HG02571 (cell line): Measurements from ENCODE around the gene ARHGAP15.
"Not testable (repeated sequence)": the region's sequence is repeated elsewhere in the genome, so short reads cannot be mapped to it uniquely, and the experiment has no call there.

Source experiments
- ATAC-seq: cut with Tn5 transposase; IDR thresholded peaks from one replicate; pipeline ENCODE4 v1.9.1; 2021; ENCODE audit warnings: mild to moderate bottlenecking, moderate library complexity; ENCODE audit not compliant: unreplicated experiment

ARHGAP15 gene

DNA sequence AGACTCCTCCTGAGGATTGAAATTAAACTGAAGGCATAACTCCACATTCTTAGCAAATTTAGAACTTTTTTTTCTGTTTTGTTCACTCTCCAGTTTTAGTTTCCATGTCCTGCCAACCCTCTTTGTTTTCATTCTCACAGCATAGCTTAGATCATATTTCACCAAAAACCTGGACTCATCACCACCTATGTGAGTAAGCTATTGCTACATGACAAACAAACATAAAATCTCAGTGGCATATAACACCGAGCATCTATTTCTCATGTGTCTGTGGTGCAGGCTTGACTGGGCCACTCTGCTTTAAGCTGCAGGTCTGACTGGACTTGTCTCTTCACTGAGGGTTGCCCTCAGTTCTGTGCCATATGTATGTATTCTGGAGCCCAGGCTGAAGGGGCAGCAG, 385.2 kb downstream of the ARHGAP15 start:
- ATAC-seq = no peak

- no peak for ATAC-seq
Measured at GRCh38 chr2:143515318-143515717, 386.1 kb downstream of the ARHGAP15 start.

DNA sequence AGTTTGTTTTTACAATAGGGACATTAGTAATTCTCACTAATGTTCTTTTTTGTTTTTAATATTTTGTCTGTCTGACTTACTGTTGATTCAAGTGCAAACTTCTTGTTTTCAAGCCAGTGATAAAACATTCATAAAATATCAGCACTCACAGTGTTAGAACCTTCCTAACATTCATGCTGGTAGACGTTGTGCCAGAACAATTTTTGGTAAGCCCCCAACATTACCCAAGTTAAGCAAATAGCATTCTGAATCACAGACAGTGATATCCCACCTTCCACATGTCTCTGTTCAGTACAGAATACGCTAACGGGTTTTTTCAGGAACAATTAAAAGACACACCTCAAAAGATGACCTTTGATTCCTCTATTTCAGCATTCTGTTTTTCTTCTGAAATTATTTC, 390.3 kb downstream of the ARHGAP15 start:
- no peak for ATAC-seq

GRCh38 chr2:143521396-143521795, 392.2 kb downstream of the ARHGAP15 start:
- ATAC-seq = no peak

DNA sequence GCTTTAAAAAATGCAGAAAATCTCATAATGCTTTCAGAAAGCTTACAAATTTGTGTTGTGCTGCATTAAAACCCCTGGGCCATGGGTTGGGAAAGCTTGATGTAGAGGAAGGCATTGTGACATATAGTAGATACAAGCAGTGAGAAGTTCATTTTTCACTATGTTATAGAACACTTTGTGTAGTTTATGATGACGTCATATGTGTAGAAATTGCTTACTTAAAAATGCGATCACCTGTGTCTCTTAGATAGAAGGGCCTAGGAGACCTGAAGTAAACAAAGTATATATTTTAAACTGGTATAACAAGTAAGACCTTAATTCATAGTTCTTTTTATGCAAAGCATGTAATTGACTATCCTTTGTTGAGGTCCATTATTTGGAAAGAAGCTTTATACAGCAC, 393.5 kb downstream of the ARHGAP15 start:
- no peak for ATAC-seq

- no peak for ATAC-seq
Measured at GRCh38 chr2:143524119-143524553, 394.9 kb downstream of the ARHGAP15 start.

DNA sequence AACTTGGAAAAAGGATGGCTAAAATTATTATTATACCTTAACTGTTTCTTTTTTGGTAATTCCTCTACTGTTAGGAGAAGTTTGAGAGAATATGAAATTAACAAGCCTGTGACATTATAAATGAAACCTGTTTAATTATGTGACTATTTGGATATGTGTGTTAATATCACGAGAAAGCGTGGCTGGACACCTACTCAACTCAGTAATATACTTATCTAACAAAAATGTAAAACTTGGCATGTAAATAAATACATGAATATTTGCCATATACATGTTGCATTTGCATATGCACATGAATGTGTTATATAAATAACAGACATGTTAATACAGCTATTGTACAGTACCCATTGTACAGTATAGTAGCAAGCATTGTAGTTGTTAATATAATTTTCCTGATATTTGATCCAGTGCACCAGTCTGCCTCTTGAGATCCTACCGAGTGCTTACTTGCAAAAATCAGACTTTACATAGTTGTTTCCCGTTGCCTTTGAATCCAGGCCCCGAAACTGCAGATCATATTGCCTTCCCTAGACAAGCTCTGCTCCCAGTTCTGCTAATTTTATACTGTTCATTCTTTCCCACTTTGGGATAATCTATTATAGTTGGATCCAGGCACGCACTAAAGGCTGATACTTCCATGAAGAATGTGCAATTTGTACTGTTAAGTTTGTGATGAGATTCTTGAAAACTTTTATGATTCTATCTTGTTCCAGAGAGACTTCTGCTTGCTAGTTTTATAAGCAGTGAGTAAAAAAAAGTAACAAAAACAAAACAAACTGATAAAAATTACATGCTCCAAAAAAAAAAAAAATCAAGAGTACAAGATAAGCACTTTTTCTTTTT, 395.6 kb downstream of the ARHGAP15 start:
- ATAC-seq = no peak

DNA sequence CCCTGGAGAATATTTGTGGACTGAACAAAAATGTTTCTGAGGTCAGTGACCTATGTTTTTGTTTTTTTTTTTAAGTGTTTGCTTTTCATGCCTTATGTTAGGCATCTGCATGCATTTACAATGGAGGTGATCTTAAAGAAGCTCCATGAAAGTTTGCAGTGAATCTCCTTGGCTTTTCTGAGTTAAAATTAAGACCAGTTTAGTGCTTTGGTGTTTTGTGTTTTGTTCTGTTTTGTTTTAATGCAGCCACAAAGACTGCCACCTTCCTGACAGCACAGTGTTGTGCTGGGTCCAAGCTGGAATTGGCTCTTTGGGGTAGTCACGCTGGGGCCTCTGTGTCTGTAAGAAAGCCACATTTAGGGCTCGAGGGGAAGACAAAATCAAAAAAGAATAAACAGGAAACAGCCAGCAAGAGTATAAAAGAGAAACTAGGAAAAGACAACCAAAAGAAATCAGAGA, 396.2 kb downstream of the ARHGAP15 start:
- no peak for ATAC-seq

- ATAC-seq = no peak
Measured at GRCh38 chr2:143526498-143526897, 397.3 kb downstream of the ARHGAP15 start.

DNA sequence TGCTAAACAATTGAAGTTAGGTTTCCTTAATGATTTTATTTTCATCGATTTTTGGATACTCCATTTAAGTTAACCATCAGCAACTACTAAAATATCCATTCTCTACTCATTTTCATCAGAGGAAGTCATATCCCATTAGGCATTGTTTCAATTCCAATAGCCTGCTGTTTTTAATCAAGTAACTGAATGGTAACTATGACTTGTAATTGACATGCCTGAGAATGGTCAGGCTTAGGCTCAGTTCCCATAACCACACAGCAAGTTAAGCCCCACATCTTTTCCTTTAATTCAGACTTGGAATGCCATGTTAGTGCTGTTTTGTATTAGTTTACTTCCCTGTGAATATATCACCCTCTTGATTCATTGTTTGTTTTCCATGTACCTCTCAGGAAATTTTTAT, 398.8 kb downstream of the ARHGAP15 start:
- no peak for ATAC-seq

- no peak for ATAC-seq
Measured at GRCh38 chr2:143529118-143529720, 400.0 kb downstream of the ARHGAP15 start.

DNA sequence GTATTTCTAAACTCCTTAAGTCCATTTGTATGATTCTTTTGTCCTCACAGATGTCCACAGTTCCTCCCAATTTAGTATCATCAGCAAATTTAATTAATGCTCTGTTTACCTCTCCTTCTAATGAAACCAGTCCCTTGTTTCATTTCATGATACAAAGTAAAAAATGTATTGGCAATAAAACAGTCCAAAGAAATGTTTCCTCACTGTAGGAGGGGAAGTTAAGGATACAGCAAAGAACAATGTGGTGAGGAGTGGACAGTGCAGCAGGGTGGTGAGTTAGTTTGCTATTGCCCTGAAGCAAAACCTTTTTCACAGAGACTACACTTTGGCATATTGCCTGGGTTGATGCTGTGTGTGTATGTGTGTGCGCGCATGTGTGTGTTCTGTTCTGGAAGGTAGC, 401.5 kb downstream of the ARHGAP15 start:
- ATAC-seq = no peak

- ATAC-seq = no peak
Measured at GRCh38 chr2:143532061-143532460, 402.8 kb downstream of the ARHGAP15 start.

- ATAC-seq = no peak
Measured at GRCh38 chr2:143533846-143534245, 404.6 kb downstream of the ARHGAP15 start.

- ATAC-seq = no peak
Measured at GRCh38 chr2:143535802-143536201, 406.6 kb downstream of the ARHGAP15 start.

DNA sequence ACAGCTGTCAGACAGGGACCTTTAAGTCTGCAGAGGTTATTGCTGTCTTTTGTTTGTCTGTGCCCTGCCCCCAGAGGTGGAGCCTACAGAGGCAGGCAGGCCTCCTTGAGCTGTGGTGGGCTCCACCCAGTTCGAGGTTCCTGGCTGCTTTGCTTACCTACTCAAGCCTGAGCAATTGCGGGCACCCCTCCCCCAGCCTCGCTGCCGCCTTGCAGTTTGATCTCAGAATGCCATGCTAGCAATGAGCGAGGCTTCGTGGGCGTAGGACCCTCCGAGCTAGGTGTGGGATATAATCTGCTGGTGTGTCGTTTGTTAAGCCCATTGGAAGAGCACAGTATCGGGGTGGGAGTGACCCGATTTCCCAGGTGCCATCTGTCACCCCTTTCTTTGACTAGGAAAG, 412.7 kb downstream of the ARHGAP15 start:
- not testable (repeated sequence) for ATAC-seq

DNA sequence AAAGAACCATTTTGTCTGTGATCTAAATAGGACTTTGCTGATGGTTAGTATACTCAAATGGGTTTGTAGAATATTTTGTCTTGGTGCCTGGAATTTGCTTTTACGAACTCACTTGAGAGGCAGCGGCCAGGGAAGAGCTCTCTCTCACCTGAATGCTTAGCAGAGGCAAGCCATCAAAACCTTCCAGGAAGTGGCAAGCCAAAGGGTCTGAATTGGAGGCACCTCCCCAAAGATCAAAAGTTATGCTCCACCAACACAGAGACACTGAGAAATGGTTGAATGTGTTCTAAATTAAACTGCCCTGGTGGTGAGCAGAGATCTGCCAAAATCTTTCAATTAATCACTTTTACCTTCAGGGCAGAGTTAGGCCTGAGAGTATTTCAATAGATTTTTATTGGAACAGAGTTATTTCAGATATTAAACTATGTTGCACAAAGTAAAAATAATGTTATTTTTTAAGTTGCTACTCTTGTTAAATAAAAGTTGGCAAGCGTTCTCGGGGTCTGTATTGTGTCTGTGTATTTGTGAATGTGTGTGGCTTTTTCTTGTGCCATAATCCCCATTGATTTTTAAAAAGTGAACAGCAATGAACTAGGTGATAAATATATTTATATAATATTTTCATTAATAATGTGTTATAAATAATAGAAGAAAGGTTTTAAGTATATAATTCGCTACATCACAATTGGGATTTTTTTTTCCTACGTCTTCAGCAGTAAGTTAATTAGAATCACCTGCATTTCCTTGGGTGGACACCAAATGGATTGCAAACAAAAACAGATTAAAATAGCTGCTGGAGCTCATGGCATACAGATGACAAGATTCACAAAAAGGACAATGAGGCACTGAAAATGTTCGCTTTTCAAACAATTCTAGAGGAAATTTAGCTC, 416.1 kb downstream of the ARHGAP15 start:
- ATAC-seq = no peak

- no peak for ATAC-seq
Measured at GRCh38 chr2:143545949-143546255, 416.7 kb downstream of the ARHGAP15 start.

- ATAC-seq = no peak
Measured at GRCh38 chr2:143548032-143548431, 418.8 kb downstream of the ARHGAP15 start.

DNA sequence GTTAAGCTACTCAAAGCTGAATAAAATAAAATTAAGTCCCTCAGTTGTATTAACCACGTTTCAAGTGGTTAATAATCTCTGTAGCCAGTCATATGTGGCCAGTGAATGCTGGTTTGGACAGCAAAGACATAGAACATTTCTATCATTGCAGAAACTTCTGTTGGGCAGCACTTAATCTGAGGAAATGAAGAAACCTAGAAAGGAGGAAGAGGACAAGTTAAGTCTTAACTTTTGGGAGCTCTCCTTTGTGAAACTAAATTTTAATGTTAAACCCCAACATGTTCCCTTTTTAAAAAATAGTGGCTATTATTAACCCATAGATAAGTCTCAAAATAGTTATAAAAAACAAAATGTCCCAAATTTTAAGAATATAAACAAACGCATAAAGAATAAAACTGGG, 421.3 kb downstream of the ARHGAP15 start:
- no peak for ATAC-seq

- ATAC-seq = no peak
Measured at GRCh38 chr2:143551971-143552650, 422.9 kb downstream of the ARHGAP15 start.
